HepG2 (cell line): Measurements from ENCODE around the gene RNF222. TPM values are rescaled to one million over a fixed set of nuclear protein-coding genes. Genes with fewer than 3 reads are reported as not detected.

ENCODE experiments used
- CCDC6 ChIP-seq: sonication (generic); formaldehyde crosslinking; IDR thresholded peaks from 2 replicates; pipeline ENCODE4 v1.8.1; 2022; ENCODE audit warnings: mild to moderate bottlenecking, missing genetic modification reagents, moderate library complexity
- DPF2 ChIP-seq: sonication (generic); formaldehyde crosslinking; IDR thresholded peaks from 2 replicates; pipeline ENCODE4 v1.4.0; 2020; ENCODE audit warnings: mild to moderate bottlenecking, low read depth, missing genetic modification reagents, borderline replicate concordance
- GFI1 ChIP-seq: sonication (generic); formaldehyde crosslinking; IDR thresholded peaks from 2 replicates; pipeline ENCODE4 v1.5.0; 2020; ENCODE audit warnings: missing genetic modification reagents, mild to moderate bottlenecking, borderline replicate concordance
- GLI4 ChIP-seq: sonication (generic); formaldehyde crosslinking; IDR thresholded peaks from 2 replicates; pipeline ENCODE4 v1.5.1; 2020; ENCODE audit warnings: missing genetic modification reagents, mild to moderate bottlenecking, moderate library complexity, borderline replicate concordance
- PCBP1 ChIP-seq: fragments of 200-400 bp; formaldehyde crosslinking; IDR thresholded peaks from 2 replicates; pipeline ENCODE4 v1.6.1; 2017; ENCODE audit warnings: mild to moderate bottlenecking, low read depth, low read length, borderline replicate concordance
- PTBP1 ChIP-seq: fragments of 200-400 bp; formaldehyde crosslinking; IDR thresholded peaks from 2 replicates; pipeline ENCODE4 v1.6.1; 2018; ENCODE audit warnings: low read length, low read depth; ENCODE audit not compliant: poor library complexity, severe bottlenecking
- THYN1 ChIP-seq: sonication (generic); formaldehyde crosslinking; IDR thresholded peaks from 2 replicates; pipeline ENCODE4 v1.8.1; 2023; ENCODE audit warnings: low read depth, mild to moderate bottlenecking, moderate library complexity, missing genetic modification reagents, borderline replicate concordance
- ZFP82 ChIP-seq: sonication (generic); formaldehyde crosslinking; IDR thresholded peaks from 2 replicates; pipeline ENCODE4 v1.5.1; 2020; ENCODE audit warnings: mild to moderate bottlenecking, missing genetic modification reagents, borderline replicate concordance
- ZNF337 ChIP-seq: sonication (generic); formaldehyde crosslinking; IDR thresholded peaks from 2 replicates; pipeline ENCODE4 v1.5.1; 2020; ENCODE audit warnings: missing genetic modification reagents, low read depth, mild to moderate bottlenecking, borderline replicate concordance
- ZNF543 ChIP-seq: sonication (generic); formaldehyde crosslinking; IDR thresholded peaks from 2 replicates; pipeline ENCODE4 v1.4.0; 2020; ENCODE audit warnings: mild to moderate bottlenecking, missing genetic modification reagents
- ZNF556 ChIP-seq: sonication (generic); formaldehyde crosslinking; IDR thresholded peaks from 2 replicates; pipeline ENCODE4 v1.4.0; 2020; ENCODE audit warnings: mild to moderate bottlenecking, missing genetic modification reagents, borderline replicate concordance
- ZNF557 ChIP-seq: sonication (generic); formaldehyde crosslinking; IDR thresholded peaks from 2 replicates; pipeline ENCODE4 v1.4.0; 2020; ENCODE audit warnings: missing genetic modification reagents
- ZNF607 ChIP-seq: sonication (generic); formaldehyde crosslinking; IDR thresholded peaks from 2 replicates; pipeline ENCODE4 v1.5.1; 2020; ENCODE audit warnings: missing genetic modification reagents, mild to moderate bottlenecking, borderline replicate concordance
- polyA plus RNA-seq, 8 experiments: library from polyadenylated mRNA; depleted of rRNA in 3 of 8; stranded (reverse) in 7 of 8; unstranded in 1 of 8; fragments of >200 nt; fragmentation: Illumina TruSeq in 4 of 8; extraction: Trizol in 4 of 8; gene quantifications; 2 replicates each; pipeline versions ENCODE4 v1.2.1 to v1.2.3, GENCODE V29; 2011 to 2016; ENCODE audit warnings: low read depth in 4 of 8, missing spikeins in 1 of 8, mixed read lengths in 1 of 8; ENCODE audit not compliant: insufficient read depth in 1 of 8
- total RNA-seq, 5 experiments: library from RNA; depleted of rRNA; stranded (reverse); fragments of >200 nt; fragmentation: Illumina TruSeq; extraction: Trizol; gene quantifications; 2 replicates each; pipeline ENCODE4 v1.2.3, GENCODE V29; 2016; ENCODE audit warnings: low read depth in 1 of 5
- TF ChIP-seq, protein P1 (sequence below), 2 experiments: sonication (generic) in 1 of 2; formaldehyde crosslinking in 1 of 2; IDR thresholded peaks; 2 replicates each; pipeline versions ENCODE4 v1.4.0 to v1.6.1; 2016 to 2020; ENCODE audit warnings: borderline replicate concordance in 1 of 2, low read depth in 1 of 2, mild to moderate bottlenecking in 1 of 2, missing genetic modification reagents in 1 of 2

RNF222 gene
- total and polyA plus RNA-seq, 2 of the 13 experiments (the other 11 are each of a cell fraction or from before 2014, with no cell fraction given), result not detected

DNA sequence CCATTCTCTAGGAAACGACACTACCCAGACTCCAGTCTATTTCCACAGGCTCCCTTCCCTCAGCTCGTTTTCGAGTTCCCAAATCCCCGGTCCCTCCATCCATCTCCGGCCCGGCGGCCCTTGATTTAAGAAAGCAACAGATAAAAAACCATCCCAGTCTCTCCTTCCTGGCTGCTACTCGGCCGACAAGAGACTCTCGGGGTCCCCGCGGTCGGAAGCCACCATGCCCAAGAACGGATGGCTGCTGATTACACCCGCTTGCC lies 14.8 kb downstream of the RNF222 start (continued):
- no peak for TF ChIP-seq PTBP1
- no peak for TF ChIP-seq ZNF337 (CRISPR knock-in tag)
- no peak for TF ChIP-seq DPF2 (CRISPR knock-in tag)
- no peak for TF ChIP-seq GLI4
- TF ChIP-seq, protein P1, sequence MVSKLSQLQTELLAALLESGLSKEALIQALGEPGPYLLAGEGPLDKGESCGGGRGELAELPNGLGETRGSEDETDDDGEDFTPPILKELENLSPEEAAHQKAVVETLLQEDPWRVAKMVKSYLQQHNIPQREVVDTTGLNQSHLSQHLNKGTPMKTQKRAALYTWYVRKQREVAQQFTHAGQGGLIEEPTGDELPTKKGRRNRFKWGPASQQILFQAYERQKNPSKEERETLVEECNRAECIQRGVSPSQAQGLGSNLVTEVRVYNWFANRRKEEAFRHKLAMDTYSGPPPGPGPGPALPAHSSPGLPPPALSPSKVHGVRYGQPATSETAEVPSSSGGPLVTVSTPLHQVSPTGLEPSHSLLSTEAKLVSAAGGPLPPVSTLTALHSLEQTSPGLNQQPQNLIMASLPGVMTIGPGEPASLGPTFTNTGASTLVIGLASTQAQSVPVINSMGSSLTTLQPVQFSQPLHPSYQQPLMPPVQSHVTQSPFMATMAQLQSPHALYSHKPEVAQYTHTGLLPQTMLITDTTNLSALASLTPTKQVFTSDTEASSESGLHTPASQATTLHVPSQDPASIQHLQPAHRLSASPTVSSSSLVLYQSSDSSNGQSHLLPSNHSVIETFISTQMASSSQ (IDR thresholded peaks at IDR 0.05; ENCODE audit: low read depth), result no peak
- TF ChIP-seq, protein P1 (CRISPR knock-in tag; IDR thresholded peaks at IDR 0.05; ENCODE audit: borderline replicate concordance), result no peak
- TF ChIP-seq ZFP82 (CRISPR knock-in tag), result peak; percentile 8; the same call in 1 of the 2 replicates
- TF ChIP-seq ZNF607 (CRISPR knock-in tag), result no peak
- TF ChIP-seq ZNF556 (CRISPR knock-in tag), result no peak
- no peak for TF ChIP-seq THYN1 (CRISPR knock-in tag)
- TF ChIP-seq GFI1 (CRISPR knock-in tag), result 0 out of 2 replicates have a peak, but pooled peaks have one; percentile 12
- peak; percentile 37; the same call in 1 of the 2 replicates for TF ChIP-seq ZNF543
- no peak for TF ChIP-seq ZNF557 (CRISPR knock-in tag)
- no peak for TF ChIP-seq PCBP1
- TF ChIP-seq CCDC6 (CRISPR knock-in tag), result no peak
